Measurements from ENCODE around the gene STYXL1.

DNA sequence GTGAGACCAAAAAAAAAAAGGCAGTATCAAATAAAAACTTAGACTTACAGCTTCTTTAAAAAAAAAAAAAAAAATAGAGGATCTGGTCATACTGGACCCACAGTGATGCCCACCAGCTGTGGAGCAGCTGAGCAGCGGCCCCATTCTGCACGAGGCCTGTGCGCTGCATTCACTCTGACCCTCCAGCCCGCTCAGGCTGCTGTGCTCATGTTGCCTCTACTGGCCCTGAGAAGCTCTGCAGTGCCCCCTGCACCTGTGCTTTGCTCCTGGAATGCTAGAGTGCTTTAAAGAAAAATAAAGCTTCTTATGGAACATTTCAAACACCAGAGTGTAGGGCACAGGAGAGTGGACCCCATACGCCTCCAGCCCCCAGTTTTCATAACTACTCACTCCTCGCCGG lies 86.6 kb downstream of the STYXL1 start:
- no peak for TF ChIP-seq CTCF (IDR thresholded peaks at IDR 0.05; ENCODE audit: insufficient read depth, low read length)
- TF ChIP-seq POLR2AphosphoS5 (IDR thresholded peaks at IDR 0.05; ENCODE audit: low read depth), result no peak
